ENCODE results near the gene ARHGAP8. TPM values are rescaled to one million over a fixed set of nuclear protein-coding genes. Genes with fewer than 3 reads are reported as not detected.

ARHGAP8 gene
- total and polyA plus RNA-seq, 3 donors from 2014 or later, result 9.5 to 15.0 (median 9.7) TPM

- TF ChIP-seq POLR2A (IDR thresholded peaks at IDR 0.05), result no peak
- TF ChIP-seq, protein P1, sequence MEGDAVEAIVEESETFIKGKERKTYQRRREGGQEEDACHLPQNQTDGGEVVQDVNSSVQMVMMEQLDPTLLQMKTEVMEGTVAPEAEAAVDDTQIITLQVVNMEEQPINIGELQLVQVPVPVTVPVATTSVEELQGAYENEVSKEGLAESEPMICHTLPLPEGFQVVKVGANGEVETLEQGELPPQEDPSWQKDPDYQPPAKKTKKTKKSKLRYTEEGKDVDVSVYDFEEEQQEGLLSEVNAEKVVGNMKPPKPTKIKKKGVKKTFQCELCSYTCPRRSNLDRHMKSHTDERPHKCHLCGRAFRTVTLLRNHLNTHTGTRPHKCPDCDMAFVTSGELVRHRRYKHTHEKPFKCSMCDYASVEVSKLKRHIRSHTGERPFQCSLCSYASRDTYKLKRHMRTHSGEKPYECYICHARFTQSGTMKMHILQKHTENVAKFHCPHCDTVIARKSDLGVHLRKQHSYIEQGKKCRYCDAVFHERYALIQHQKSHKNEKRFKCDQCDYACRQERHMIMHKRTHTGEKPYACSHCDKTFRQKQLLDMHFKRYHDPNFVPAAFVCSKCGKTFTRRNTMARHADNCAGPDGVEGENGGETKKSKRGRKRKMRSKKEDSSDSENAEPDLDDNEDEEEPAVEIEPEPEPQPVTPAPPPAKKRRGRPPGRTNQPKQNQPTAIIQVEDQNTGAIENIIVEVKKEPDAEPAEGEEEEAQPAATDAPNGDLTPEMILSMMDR (IDR thresholded peaks at IDR 0.05), result no peak
- Histone ChIP-seq H3K27ac (no peak overlapping the region), H3K36me3 (ENCODE audit: low read depth, missing control alignments) (no peaks in the 10 kb centered on the region), H3K4me3 (no peak overlapping the region), H3K9me3 (no peaks in the 10 kb centered on the region), H3K4me1 (no peaks in the 10 kb centered on the region), H3K27me3 (no peaks in the 10 kb centered on the region)
- intact Hi-C loops (cut with DNase I; ENCODE audit: low total_unique reads), result no loop called here
- 78 to 92% methylated on average over 13 to 17 of the region's 17 CpGs for WGBS, 2 donors
- no peak for DNase-seq
Observed at GRCh38 chr22:44740307-44740706, 12.1 kb upstream of the ARHGAP8 start.

GRCh38 chr22:44741929-44742328, 10.4 kb upstream of the ARHGAP8 start:
- no peak overlapping the region for H3K4me3 ChIP-seq
- intact Hi-C loops (cut with DNase I; ENCODE audit: low total_unique reads), result no loop called here
- no peaks in the 10 kb centered on the region for H3K4me1 ChIP-seq
- no peaks in the 10 kb centered on the region for H3K9me3 ChIP-seq
- 70 to 84% methylated on average over 9 of the region's 9 CpGs for WGBS, 2 donors
- no peaks in the 10 kb centered on the region for H3K27me3 ChIP-seq
- no peak for DNase-seq
- H3K36me3 ChIP-seq (ENCODE audit: low read depth, missing control alignments), result no peaks in the 10 kb centered on the region
- H3K27ac ChIP-seq, result no peak overlapping the region
- TF ChIP-seq, protein P1 (IDR thresholded peaks at IDR 0.05), result no peak

- 86 to 91% methylated on average over 11 of the region's 11 CpGs for whole genome bisulfite sequencing, 2 donors
- Histone ChIP-seq H3K36me3 (ENCODE audit: low read depth, missing control alignments) (no peaks in the 10 kb centered on the region), H3K9me3 (no peaks in the 10 kb centered on the region), H3K4me3 (no peak overlapping the region), H3K27me3 (no peaks in the 10 kb centered on the region), H3K4me1 (no peaks in the 10 kb centered on the region), H3K27ac (no peak overlapping the region)
- no peak for TF ChIP-seq POLR2A (IDR thresholded peaks at IDR 0.05)
- TF ChIP-seq, protein P1 (IDR thresholded peaks at IDR 0.05), result no peak
- intact Hi-C loops (cut with DNase I; ENCODE audit: low total_unique reads), result no loop called here
- no peak for DNase-seq
Observed at GRCh38 chr22:44743247-44743646, 9.1 kb upstream of the ARHGAP8 start.

DNA sequence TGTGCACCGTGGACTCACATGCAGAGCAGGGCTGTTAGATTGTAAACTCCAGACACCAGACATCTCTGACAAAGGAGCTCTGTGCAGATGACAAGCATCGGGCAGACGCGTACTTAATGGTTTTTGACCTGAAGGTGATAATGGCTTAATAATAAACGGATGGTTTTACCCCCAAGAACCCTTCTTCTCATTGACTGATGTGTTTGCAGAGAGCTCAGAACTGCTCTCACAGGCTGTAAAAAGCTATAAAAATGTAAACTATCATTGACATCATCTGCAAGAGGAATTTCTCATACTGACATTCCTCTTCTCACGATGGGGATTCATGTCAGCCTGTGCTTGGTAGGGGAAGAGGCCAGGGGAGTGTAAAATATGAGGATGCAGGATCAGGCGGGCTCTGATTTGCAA, 8.6 kb upstream of the ARHGAP8 start:
- TF ChIP-seq, protein P1 (IDR thresholded peaks at IDR 0.05), result no peak
- no peak for TF ChIP-seq POLR2A (IDR thresholded peaks at IDR 0.05)
- Histone ChIP-seq H3K27me3 (no peaks in the 10 kb centered on the region), H3K4me3 (no peak overlapping the region), H3K4me1 (no peaks in the 10 kb centered on the region), H3K36me3 (ENCODE audit: low read depth, missing control alignments) (no peaks in the 10 kb centered on the region), H3K27ac (no peak overlapping the region), H3K9me3 (no peaks in the 10 kb centered on the region)
- no peak for DNase-seq
- WGBS, 2 donors, result 59 to 60% methylated on average over 7 of the region's 7 CpGs
- intact Hi-C loops (cut with DNase I; ENCODE audit: low total_unique reads), result no loop called here
